SH-SY5Y (cell line): ENCODE measurements around the gene ACRV1.

Experiments
- GATA2 ChIP-seq: IDR thresholded peaks from 2 replicates; pipeline ENCODE4 v1.6.1; 2011; ENCODE audit warnings: mild to moderate bottlenecking, low read depth, low read length
- GATA3 ChIP-seq: IDR thresholded peaks from 2 replicates; pipeline ENCODE4 v1.6.1; 2011; ENCODE audit warnings: low read depth, mild to moderate bottlenecking, low read length, moderate library complexity

The ACRV1 gene

DNA sequence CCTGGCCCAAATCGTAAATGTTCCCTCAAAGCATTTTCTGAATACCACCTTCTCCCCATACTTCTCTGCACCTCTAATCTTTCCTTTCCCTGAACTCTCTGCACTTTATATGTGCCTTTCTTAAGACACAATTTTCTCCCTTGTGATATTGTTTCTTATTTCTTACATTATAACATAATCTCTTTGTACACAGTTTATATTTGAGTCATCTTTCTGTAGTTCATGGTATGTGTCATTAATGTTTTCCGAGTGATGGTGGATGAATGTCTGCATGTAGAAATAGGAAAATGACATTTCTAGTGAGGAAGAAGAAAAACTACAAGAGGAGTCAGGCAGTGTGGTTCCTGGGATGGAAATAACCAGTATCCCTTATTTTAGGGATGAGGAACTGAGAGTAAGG is 5.5 kb downstream of the ACRV1 start:
- TF ChIP-seq GATA3 (no peak), GATA2 (no peak)

DNA sequence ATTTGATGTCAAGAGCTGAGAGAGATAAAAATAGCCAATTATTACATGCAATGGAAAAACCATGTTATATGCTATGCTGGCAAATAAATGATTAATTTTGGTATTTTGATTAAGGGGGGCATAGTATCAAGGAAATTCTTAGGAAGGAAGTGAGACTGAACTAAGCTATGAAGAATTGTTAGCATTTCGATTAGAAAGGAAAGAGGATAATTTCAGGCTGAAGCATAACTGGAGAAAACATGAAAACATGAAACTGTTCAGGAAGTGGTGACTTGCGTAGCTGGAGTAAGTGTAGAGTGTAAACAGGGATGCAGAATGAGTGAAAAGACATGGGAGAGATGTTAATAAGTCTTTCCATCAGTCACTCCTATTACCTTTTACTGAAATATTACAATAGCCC is 6.4 kb downstream of the ACRV1 start:
- TF ChIP-seq GATA2: no peak

DNA sequence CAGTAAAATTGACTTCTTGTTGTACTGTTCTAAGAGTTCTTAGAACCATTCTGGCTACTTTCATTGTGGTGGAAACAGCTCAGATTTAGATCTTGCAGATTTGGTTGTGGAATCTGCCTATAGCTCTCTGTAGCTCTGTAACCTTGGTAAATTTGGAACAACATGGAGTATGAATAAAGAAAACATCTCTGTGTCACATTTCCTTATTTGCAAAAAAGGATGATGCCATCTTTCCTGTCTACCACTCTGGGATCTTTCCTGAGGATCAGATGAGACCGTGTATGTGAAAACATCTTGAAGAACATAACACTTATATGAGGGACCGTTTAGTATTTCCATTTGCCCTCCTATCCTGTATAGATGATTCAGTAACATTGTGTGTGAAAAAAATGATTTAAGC is 9.1 kb downstream of the ACRV1 start:
- TF ChIP-seq GATA2: no peak
- no peak for TF ChIP-seq GATA3

DNA sequence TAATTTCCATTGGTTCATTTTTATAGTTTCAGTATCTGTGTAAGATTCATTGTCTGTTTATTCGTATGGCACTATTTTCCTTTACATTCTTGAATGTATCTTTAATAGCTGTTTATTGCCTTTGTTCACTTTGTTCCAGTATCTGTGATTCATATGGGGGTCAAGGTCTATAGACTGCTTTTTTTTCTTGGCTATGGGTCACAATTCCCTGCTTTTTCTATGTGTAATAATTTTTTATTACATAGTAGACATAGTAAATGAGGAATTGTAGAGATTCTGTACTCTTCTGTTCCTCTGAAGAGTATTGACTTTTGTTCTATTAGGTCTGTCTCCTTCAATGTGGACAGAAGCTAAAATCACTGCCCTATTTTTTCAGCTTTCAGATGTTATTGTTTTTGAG is 10.5 kb downstream of the ACRV1 start:
- no peak for TF ChIP-seq GATA3

DNA sequence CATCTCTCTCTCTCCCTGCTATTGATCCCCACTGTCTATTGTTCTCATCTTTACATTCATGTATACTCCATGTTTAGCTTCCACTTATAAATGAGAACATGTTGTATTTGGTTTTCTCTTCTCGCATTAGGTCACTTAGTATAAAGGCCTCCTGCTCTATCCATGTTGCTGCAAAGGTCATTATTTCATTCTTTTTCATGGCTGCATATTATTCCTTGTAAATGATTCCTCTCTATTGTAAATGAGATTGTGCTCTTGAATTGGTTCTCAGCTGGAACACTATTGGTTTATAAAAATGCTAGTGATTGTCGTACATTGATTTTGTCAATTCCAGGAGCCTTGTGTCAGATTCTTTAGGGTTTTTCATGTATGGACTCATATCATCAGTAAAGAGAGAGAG is 13.5 kb downstream of the ACRV1 start:
- TF ChIP-seq GATA3 (no peak), GATA2 (no peak)

DNA sequence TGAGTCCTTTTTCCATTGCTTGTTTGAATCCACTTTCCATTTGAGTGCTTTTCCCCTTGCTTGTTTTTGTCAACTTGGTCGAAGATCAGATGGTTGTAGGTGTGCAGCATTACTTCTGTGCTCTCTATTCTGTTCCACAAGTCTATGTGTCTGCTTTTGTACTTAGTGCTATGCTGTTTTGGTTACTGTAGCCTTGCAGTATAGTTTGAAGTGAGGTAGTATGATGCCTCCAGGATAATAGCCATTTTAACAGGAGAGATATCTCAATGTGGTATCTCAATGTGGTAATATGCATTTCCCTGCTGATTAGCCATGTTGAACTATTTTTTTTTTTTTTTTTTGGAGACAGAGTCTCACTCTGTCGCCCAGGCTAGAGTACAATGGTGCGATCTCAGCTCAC is 16.7 kb downstream of the ACRV1 start:
- TF ChIP-seq GATA2: no peak
- TF ChIP-seq GATA3: no peak

DNA sequence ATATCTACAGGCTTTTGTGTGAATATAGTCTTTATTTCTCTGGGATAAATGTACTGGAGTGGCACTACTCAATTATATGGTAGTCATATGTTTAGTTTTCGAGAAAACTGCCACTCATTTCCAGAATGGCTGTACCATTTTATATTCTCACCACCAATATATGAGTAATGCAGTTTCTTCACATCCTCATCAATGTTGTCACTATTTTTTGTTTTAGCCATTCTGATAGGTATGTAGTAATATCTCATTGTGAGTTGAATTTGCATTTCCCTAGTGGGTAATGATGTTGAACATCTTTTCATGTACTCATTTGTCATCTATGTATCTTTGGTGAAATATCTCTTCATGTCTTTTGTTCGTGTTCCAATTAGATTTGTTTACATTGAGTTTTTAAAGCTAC is 18.0 kb downstream of the ACRV1 start:
- no peak for TF ChIP-seq GATA3

DNA sequence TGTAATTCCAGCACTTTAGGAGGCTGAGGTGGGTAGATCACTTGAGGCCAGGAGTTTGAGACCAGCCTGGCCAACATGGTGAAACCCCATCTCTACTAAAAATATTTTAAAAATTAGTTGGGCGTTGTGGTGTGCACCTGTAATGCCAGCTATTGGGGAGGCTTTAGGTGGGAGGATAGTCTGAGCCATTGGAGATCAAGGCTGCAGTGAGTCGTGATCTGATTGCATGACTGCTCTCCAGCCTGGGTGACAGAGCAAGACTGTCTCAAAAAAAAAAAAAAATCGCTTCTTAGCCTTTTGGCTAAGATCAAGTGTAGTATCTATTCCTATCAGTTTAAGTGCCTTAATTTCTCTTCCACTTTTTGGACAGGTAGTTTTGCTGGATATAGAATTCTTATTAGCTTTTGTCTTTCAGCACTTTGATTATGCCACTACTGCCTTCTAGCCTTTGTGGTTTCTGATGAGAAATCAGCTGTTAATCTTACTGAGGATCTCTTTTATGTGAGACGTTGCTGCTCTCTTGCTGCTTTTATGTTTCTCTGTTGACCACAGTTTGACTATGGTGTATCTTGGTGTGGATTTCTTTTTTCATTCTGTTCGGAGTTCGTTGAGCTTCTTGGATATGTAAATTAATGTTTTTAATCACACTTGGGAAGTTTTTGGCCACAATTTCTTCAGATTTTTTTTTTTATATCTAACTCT is 31.0 kb downstream of the ACRV1 start:
- no peak for TF ChIP-seq GATA3
- TF ChIP-seq GATA2: no peak

DNA sequence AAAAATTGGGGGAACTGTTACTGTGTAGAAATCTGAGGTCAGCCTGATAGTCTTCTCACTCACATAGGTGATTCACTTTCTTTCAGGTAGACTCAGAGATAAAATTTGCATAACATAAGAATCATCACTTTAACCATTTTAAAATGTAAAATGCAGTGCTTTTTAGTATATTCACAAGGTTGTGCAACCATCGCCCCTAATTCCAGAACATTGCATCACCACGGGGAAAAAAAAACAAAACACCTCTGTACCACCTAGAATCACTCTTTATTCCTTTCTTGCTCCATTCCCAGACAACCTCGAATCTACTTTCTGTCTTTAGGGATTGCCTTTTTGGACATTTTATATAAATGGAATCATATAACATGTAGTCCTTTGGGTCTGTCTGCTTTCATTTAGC is 34.8 kb downstream of the ACRV1 start:
- TF ChIP-seq GATA2 (no peak), GATA3 (no peak)

DNA sequence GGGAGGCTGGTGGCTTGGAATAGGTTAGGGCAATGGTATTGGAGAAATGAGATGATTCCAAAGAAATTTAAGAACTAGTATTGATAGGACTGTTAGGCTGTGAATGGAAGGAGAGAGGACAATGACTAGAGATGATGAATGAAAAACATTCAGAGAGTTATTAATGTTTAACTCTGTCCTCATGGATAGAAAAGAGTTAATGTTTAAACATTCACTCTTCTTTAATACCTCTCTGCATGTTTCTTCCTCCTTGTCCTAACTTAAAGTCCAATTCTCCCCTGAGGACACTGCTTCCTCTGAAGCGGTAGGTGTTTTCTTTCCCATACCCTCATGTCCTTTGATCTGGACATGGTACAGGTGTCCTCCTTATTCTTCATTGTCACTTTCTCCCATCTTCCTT is 42.3 kb downstream of the ACRV1 start:
- TF ChIP-seq GATA3 (no peak), GATA2 (no peak)

DNA sequence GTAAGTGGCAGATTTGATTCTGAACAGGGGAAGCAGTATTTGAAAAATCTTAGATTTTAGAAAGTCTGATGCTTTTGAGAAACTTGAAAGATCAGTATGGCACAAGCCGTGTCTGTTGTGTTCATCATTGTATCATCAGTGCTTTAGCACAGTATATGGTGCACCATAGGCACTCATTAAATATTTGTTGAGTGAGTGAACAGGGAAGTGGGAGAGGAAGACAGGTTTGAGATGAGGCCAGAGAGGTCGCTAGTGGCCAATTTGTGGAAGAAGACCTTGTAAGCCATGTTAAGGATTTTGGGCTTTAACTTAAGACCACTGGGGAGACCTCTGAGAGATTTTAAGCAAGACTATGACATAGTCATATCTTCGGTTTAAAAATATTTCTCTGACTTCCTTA is 42.8 kb downstream of the ACRV1 start:
- TF ChIP-seq GATA2 (no peak), GATA3 (no peak)

DNA sequence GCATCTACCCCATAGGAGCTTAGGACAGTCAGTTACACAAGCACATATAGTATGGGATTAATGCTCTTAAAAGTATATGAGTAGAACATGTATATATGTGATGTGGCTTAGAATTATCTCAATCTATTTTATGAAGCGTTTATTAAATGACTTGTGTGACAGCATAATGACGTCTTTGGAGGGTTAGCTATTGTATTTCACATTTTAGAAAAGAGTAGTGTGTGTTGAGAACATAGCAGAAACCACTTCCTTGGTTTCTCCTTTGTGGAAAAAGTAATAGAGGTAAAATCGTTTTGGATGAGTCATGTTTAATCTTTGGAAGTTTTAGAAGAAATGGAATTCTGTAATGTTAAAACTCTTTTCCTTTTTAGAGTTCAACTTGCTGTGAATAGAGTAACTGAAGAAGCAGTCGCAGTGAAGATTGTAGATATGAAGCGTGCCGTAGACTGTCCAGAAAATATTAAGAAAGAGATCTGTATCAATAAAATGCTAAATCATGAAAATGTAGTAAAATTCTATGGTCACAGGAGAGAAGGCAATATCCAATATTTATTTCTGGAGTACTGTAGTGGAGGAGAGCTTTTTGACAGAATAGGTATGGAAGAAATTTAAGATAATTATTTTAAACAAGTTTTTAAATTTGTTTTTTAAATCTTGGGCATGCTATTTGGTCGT is 53.3 kb downstream of the ACRV1 start:
- TF ChIP-seq GATA3 (no peak), GATA2 (no peak)

DNA sequence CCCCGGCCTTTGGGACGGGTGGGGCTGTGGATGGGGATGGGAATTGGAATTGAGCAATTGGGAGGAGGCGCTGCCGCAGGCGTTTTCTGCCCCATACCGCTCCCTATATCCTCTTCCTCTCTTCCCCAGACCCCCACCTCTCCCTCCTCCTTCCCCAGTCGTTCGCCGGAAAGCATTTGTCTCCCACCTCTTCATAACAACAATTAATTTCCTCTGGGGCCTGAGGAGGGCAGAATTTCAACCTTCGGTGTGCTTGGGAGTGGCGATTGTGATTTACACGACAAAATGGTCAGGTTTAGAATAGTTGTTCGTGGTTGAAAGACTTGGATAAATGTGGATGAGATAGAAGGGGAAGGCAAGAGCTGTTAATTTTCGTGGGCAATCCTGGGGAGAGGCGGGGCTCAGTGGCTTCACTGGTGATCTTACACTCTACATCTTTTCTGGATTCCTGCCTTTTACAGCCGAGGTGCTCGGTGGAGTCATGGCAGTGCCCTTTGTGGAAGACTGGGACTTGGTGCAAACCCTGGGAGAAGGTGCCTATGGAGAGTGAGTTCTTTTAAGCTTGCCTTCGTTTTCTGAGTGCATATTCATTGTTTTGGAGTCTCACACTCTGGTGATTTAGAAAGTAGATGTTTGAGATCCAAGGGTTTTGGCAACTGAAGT is 54.2 kb downstream of the ACRV1 start:
- TF ChIP-seq GATA2: no peak
- TF ChIP-seq GATA3: no peak

DNA sequence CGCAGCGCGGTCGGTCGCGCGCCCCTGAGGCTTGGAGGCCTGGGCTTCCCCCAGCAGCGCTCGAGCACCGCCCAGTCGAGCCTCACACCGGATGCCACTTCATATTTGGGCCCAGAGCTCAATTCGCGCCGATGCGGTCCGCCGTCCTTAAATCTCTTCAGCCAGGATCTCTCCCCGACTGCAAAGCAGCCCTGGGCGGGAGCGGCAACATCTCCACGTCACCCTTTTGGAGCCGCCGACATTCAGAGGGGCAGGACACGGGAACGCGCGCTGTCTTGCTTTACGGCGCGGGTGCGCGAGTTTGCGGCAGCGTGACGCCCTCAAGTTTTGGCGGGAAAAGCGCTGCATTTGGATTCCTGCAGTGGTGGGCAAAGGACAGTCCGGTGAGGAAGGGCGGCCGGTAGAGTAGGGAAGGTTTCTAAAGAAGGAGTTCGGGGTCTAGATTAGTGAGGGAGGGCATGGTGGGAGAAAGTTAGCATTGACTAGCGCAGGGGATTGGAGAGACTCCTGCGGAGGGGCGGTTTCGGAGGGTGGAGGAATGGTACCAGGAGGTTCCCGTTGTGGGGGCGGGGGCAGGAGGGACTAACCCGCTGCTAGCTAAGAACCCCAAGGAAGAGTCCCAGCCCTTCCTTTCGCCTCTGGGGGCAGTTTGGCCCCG is 54.9 kb downstream of the ACRV1 start:
- TF ChIP-seq GATA3 (no peak), GATA2 (no peak)

DNA sequence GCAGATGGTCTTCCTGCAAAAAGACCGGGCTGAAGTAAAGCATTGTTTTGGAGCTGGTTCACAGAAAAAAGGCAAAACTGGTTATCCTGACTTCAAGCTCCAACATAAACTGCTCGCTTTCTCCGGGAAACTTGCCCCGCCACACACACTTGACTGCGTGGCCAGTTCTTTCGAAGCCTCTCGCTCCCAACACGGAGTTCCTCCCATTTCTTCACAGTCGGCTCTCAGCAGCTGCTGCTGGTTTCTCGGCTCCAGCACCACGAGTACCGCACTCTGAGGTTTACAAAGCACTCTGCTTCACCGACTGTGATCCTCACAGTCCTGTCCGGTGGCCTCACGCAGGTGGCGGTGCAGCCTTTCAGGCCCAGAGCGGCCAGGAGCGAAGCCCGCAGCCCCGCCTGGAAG is 55.4 kb downstream of the ACRV1 start:
- TF ChIP-seq GATA2 (no peak), GATA3 (no peak)

DNA sequence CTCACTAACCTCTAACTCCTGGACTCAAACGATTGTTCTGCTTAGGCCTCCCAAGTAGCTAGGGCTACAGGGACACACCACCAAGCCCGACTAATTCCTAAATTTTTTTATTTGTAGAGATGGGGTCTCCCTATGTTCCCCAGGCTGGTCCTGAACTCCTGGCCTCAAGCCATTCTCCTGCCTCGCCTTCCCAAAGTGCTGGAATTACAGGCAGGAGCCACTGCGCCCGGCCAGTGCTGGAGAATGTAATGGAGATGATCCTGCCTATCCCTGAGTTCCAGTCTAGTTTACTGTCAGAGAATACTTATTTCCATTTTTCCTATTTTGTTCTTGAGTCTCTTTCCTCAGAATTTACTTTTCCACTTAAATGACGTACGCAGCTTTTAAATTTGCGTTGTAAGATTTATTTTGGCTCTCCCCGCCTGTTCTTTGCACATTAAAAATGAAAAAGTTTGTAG is 55.9 kb downstream of the ACRV1 start, which contains the start of gene CHEK1:
TSS of gene CHEK1 (plus strand) at position 408 of the 458 bp plus-strand sequence. CDS start 1,606 bp downstream, outside the sequence.
- TF ChIP-seq GATA2: no peak
- TF ChIP-seq GATA3: no peak
